Testis (tissue), 2 donors: ENCODE measurements around the gene NOS1AP.

Experiments
- POLR2A ChIP-seq: fragments of 450-650 bp; IDR thresholded peaks from one replicate; pipeline ENCODE4 v1.6.1; 2017; ENCODE audit warnings: antibody characterized with exemption, mild to moderate bottlenecking, moderate library complexity
- TF ChIP-seq, protein P1 (sequence below), 3 experiments: fragments of 450-650 bp in 2 of 3; fragments of 200-600 bp in 1 of 3; sonication (generic) in 1 of 3; IDR thresholded peaks; one replicate each; pipeline ENCODE4 v1.5.1; 2016 to 2019; ENCODE audit warnings: antibody characterized with exemption in 3 of 3, mild to moderate bottlenecking in 2 of 3, moderate library complexity in 1 of 3

DNA sequence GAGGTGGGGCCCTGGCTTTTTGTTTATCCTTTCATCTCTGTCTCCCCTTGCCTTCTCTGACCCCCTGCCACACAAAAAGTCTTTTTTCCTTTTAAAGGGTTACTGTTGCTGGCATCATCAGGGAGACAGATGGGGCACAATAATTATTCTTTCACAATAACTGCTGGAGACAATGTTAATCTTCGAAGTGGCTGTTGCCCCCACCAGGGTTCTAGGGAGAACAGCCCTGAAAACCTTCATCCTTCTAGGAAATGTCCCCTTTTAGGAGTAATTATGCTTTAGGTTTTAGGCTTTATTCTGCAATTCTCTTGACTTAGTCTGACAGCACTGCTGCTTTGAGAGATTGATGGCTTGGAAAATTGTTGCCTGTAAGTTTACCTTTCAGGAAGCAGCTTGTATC is 150.0 kb downstream of the NOS1AP start:
- TF ChIP-seq POLR2A = no peak
- TF ChIP-seq, protein P1, sequence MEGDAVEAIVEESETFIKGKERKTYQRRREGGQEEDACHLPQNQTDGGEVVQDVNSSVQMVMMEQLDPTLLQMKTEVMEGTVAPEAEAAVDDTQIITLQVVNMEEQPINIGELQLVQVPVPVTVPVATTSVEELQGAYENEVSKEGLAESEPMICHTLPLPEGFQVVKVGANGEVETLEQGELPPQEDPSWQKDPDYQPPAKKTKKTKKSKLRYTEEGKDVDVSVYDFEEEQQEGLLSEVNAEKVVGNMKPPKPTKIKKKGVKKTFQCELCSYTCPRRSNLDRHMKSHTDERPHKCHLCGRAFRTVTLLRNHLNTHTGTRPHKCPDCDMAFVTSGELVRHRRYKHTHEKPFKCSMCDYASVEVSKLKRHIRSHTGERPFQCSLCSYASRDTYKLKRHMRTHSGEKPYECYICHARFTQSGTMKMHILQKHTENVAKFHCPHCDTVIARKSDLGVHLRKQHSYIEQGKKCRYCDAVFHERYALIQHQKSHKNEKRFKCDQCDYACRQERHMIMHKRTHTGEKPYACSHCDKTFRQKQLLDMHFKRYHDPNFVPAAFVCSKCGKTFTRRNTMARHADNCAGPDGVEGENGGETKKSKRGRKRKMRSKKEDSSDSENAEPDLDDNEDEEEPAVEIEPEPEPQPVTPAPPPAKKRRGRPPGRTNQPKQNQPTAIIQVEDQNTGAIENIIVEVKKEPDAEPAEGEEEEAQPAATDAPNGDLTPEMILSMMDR (IDR thresholded peaks at IDR 0.05) = no peak
